Transverse colon (tissue), 4 donors: ENCODE data around the gene CCDC43.

Source experiments
- CTCF ChIP-seq, 5 experiments: fragments of 200-600 bp in 3 of 5; fragments of 450-650 bp in 2 of 5; sonication (generic) in 3 of 5; IDR thresholded peaks; 1 replicate in 2 of 5; 2 replicates in 3 of 5; pipeline ENCODE4 v1.5.1; 2016 to 2017; ENCODE audit warnings: antibody characterized with exemption in 5 of 5, inconsistent platforms in 3 of 5, mild to moderate bottlenecking in 2 of 5, moderate library complexity in 1 of 5
- EP300 ChIP-seq: sonication (generic); formaldehyde crosslinking; IDR thresholded peaks from one replicate; pipeline ENCODE4 v1.6.1; 2017; ENCODE audit warnings: antibody characterized with exemption, low read depth
- POLR2A ChIP-seq: fragments of 450-650 bp; IDR thresholded peaks from one replicate; pipeline ENCODE4 v1.6.1; 2016; ENCODE audit warnings: antibody characterized with exemption, mild to moderate bottlenecking, moderate library complexity
- POLR2AphosphoS5 ChIP-seq, 3 donors: sonication (generic); formaldehyde crosslinking; IDR thresholded peaks; one replicate each; pipeline ENCODE4 v1.6.1; 2016; ENCODE audit warnings: antibody characterized with exemption in 3 of 3

- TF ChIP-seq CTCF (IDR thresholded peaks at IDR 0.05) (no peak), POLR2A (no peak), POLR2AphosphoS5 (IDR thresholded peaks at IDR 0.05) (no peak), EP300 (no peak)
Observed at GRCh38 chr17:44647736-44648135, 41.8 kb downstream of the CCDC43 start.
